Mammary epithelial cell (primary cell): Measurements from ENCODE around the gene POP7.

ENCODE experiments used
- EZH2 ChIP-seq: IDR thresholded peaks from 2 replicates; pipeline ENCODE4 v1.6.1; 2012; ENCODE audit warnings: low read length, inconsistent platforms, borderline replicate concordance
- TF ChIP-seq, protein P1 (sequence below), 2 donors: IDR thresholded peaks in 1 of 2; conservative IDR thresholded peaks in 1 of 2; 2 replicates each; pipeline ENCODE4 v1.5.1; 2011 to 2012; ENCODE audit warnings: inconsistent platforms in 2 of 2, low read length in 2 of 2, mild to moderate bottlenecking in 2 of 2, control low read depth in 1 of 2, low read depth in 1 of 2; ENCODE audit not compliant: insufficient read depth in 1 of 2; ENCODE audit errors: extremely low read depth in 1 of 2

DNA sequence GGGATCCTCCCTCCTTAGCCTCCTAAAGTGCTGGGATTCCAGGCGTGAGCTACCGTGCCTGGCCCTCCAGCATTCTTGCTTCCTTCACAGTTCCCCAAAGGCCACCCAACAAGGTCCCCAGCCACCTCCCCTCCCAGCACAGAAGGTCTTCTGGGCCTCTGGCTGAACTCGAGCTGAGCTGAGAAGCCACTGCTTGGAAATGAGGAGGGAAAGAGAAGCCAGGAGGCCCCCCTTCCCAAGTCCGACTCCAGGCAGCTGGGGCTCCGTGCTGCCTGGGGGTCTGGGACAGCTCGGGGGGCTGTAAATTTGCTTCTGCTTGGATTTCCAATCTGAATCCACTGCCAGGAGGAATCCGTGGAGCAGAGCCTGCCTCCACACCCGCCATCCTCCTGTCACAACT lies 8.8 kb downstream of the POP7 start:
- TF ChIP-seq, protein P1, sequence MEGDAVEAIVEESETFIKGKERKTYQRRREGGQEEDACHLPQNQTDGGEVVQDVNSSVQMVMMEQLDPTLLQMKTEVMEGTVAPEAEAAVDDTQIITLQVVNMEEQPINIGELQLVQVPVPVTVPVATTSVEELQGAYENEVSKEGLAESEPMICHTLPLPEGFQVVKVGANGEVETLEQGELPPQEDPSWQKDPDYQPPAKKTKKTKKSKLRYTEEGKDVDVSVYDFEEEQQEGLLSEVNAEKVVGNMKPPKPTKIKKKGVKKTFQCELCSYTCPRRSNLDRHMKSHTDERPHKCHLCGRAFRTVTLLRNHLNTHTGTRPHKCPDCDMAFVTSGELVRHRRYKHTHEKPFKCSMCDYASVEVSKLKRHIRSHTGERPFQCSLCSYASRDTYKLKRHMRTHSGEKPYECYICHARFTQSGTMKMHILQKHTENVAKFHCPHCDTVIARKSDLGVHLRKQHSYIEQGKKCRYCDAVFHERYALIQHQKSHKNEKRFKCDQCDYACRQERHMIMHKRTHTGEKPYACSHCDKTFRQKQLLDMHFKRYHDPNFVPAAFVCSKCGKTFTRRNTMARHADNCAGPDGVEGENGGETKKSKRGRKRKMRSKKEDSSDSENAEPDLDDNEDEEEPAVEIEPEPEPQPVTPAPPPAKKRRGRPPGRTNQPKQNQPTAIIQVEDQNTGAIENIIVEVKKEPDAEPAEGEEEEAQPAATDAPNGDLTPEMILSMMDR (conservative IDR thresholded peaks at IDR 0.05 in 1 of 2, IDR thresholded peaks at IDR 0.05 in 1 of 2; ENCODE audit: extremely low read depth in 1 of 2, insufficient read depth in 1 of 2, low read depth in 1 of 2, low read length in 2 of 2) = no peak
- TF ChIP-seq EZH2 = no peak
